Activated T-cell treated with anti-CD3 and anti-CD28 coated beads for 4 hours (primary cell): ENCODE measurements around the gene DCXR.

ENCODE experiments used
- DNase-seq: peaks from one replicate; pipeline ENCODE4 v3.0.0-alpha.2; 2020

The DCXR gene

DNA sequence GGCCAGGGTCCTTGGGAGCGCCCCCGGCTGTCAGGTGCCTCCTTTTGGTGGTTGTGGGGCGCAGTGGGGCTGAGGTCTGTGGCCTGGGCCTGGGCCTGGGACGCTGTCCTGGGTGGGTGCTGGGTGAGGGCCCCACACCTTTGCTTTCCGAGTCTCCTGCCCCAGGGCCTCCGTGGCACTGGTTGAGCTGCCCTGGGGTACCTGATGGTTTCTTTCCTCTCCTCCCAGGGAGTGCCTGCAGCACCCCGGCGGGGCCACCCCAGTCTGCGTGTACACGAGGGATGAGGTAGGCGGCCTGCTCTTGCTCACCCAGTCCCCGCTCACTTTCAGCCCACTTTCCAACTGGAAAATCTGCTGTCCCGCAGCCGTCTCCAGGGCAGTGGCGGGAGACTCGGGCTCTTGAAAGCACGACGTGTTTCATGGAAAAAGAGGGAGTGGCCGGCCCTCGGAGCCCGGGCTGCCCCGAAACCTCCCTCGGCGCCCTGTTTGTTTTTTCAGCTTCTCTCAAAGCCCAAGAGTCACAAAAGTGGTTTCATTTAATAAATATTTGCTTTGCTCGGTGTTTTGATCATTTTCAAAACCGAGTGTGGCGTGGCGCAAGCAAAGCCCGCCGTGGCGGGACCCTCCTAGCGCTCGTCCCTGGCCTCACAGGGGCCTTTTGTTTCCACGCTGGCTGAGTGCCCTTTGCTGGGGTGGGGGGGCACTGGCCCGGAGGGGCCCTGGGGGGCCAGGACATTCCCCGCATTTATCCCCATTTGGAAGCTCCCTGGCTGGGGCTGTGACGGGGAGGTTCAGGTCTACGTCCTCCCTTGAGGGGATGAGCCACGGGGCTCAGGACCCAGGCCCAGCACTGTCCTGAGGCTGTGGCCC is 42.7 kb downstream of the DCXR start:
- no peak for DNase-seq

DNA sequence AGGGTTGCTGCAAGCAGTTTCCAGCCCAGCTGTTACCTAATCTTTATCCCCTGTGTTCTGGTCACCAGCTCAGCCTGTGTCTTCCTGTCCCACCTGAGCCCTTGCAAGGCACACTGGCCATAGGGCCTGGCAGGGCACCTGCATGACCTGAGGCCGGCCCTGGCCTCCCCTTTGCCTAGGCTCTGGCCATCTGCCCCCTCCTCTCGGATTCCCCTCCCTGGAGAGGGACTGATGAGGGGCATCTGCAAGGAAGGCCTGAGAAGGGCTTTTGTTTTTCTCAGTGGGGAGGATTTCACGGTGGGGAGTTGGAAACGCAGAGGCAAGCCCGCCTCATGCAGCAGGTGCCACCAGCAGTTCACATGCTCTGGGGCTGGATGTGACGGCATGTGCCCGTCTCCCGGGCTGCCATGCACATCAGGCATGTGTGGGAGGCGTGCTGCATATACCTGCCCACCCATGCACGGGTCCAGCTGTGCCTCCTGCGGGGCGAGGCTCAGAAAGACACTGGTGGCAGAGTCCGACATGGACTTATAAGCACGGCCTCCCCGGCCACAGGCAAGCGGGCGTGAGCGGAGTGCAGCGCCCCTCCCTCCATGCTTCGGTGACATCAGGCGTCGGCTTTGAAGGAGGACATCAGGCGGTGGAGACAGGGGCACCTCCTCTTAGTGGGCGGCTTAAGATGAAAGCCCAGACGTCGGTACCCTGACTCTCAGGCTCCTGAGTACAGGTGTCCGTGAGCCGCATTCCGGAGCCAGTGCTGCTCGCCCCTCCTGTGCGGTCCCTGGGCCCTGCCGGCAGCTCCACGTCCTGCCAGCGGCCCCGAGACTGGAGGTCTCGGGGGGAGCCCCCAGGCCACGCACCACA is 43.5 kb downstream of the DCXR start:
- no peak for DNase-seq

DNA sequence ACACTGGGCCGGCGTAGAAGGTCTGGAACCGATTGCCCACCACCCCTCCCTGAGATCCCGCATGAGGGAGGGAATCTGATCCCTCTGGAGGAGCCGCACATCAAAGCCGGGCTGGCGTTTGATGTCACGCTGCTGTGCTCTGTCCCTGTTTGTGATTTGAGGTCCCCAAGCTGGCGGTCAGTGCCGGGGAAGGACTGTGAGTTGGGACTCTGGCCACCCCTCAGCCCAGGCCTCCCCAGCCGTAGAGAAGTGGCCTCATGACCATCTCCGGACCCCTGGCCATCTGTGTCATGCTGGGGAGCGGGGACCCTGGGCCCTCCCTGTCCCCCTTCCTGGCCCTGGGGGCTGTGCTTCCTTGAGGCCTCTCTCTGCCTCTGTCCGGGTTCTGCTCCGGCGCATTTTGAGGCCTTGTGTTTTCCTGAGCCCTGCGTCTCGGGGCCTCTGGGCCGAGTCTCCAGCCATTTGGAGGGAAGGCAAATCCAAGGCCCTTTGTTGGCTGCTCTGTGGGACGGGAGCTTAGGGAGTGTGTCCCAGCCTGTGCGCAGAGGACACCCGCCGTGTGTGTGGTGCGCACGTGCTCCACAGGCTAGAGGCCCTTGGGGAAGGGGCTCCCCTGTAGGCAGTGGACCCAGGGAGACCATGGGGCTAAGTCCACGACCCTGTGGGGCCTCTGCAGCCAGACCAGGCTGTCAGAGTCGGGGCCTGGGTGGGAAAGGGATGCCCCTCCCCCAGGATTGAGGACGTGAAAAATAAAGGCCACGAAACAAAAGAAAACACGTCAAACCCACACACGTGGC is 45.0 kb downstream of the DCXR start:
- no peak for DNase-seq

DNA sequence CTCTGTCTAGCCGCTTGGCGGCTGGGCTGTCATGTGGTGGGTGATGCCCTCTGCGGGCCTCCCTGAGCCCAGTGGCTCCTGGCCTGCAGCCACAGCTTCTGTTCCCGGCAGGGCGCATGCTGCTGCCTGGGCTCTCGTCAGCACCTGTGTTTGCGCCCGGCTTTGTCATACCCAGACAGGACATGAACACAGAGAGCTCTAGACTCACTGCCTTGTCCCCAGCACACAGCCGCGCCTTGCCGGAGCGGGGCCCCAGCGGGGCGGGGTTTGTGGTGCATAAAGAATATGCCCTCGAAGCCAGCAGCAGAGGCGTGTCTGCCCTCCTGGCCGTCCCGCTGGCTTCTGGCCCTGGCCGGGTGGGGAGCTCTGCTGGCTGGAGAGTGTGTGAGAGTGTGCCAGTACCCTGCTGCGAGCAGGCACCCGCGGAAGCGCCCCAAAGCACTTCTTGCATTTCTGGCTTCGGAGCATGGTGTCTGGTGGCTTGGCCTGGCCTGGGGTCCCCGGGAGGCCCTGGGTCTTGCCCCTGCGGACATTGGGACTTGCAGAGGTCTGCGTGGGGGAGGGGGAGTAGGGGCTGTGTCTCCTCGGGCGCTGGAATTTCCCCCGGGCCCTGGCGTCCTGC is 45.7 kb downstream of the DCXR start:
- no peak for DNase-seq

DNA sequence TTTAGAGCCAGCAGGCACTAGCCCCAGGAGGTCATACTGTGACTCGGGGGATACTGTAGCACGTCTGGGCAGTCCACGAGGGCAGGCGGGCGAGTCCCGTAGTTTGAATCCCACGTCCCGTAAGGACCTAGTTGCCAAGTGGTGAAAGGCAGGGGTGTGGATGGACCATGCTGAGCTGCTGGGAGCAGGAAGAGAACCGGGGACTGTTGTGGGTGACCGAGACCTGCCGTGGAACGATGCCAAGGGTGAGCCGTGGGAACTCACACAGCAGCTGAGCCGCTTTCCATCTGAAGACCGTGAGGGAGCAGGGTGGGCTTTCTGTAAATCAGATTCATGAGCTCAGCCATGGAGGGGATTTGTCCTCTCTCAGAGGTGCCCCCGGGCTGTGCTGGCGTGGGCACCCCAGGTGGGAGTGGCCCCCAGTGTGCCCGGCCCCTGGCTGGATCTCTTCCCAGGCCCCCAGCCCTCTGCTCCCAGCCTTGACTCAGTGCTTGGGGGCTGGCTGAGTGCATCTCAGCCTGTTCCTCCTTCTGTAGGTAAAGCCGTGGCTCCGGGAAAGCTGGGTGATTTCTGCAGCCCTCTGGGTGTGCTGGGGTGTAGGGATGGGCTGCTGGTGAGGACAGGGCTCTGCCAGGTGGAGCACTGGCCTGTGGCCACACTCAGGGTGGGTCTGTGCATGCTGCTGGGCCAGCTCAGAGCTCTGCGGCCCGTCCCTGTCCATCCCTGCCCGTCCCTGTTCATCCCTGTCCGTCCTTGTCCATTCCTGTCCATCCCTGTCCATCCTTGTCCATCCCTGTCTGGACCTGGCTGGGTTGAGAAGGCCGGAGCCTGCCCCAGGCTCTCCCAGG is 46.4 kb downstream of the DCXR start:
- DNase-seq = no peak

DNA sequence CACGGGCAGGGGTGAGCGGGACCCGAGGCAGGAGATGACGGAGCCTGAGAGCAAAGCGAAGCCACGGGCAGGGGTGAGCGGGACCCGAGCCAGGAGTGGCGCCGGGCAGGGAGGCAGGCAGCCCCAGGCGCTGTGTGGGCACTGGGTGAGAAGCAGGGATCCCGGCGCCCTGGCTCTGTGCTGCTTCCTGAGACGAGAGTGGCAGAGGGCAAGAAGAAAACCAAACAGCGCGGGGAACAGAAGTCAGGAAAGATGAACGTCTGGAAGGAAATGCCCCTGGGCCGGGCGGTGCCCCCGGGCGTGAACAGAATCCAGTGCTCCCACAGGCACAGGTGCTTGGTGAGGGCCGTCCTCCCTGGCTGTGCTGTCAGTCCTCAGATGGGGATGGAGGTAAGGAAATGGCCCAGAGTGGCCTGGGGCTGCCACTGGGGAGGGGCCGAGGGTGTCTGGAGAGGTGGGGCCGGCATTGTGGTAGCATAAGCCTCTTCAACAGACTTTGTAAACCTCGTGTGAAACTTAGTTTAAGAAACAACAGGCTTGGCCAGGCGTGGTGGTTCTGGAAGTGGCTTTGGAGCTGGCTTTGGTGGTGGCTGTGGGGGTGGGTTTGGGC is 50.2 kb downstream of the DCXR start:
- DNase-seq = no peak

DNA sequence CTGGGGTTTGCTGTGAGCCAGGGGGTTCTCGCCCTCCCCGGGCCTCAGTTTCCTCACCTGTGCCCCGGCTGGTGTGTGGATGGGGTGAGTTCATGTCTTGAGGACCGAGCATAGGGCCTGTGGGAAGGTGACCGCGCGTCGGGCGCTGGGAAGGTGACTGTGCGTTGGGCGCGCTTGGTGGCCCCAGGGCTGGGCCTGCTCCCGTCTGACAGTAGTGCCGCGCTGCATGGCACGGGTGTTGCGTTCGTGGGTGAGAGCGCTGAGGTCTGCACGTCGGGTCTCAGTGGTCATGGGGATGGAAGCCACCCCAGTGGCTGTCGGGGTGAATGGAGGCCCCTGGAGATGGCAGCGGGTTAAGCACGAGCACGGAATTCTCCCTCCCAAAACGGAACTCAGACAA is 50.9 kb downstream of the DCXR start:
- DNase-seq = no peak
